CD14-positive monocyte (primary cell): ENCODE measurements around the gene MYOM3. TPM values are rescaled to one million over a fixed set of nuclear protein-coding genes. Genes with fewer than 3 reads are reported as not detected.

Experiments used
- DNase-seq, 3 donors: peaks; one replicate each; pipeline ENCODE4 v3.0.0-alpha.2; 2011 to 2022
- H2AFZ ChIP-seq: 2 replicates; pipeline ENCODE4 v1.6.0; 2012; ENCODE audit warnings: mild to moderate bottlenecking, low read depth, low read length, inconsistent platforms; ENCODE audit not compliant: insufficient read depth, poor library complexity, severe bottlenecking
- H3K27ac ChIP-seq, 2 donors: 1 replicate in 1 of 2; 2 replicates in 1 of 2; pipeline ENCODE4 v1.5.1; 2012 to 2013; ENCODE audit warnings: low read length in 2 of 2, control low read depth in 1 of 2, inconsistent platforms in 1 of 2, low read depth in 1 of 2, mild to moderate bottlenecking in 1 of 2
- H3K27me3 ChIP-seq, 2 donors: one replicate each; pipeline versions ENCODE4 v1.6.0 to v1.6.1; 2011 to 2013; ENCODE audit warnings: low read length in 2 of 2; ENCODE audit not compliant: control insufficient read depth in 2 of 2, insufficient read depth in 2 of 2
- H3K36me3 ChIP-seq, 2 donors: replicated peaks in 1 of 2; 1 replicate in 1 of 2; 2 replicates in 1 of 2; pipeline versions ENCODE4 v1.5.1 to v1.6.1; 2012 to 2013; ENCODE audit warnings: low read length in 2 of 2, control low read depth in 1 of 2, inconsistent platforms in 1 of 2, mild to moderate bottlenecking in 1 of 2; ENCODE audit not compliant: insufficient read depth in 2 of 2, control insufficient read depth in 1 of 2
- H3K4me1 ChIP-seq, 2 donors: 1 replicate in 1 of 2; 2 replicates in 1 of 2; pipeline versions ENCODE4 v1.5.1 to v1.6.1; 2012 to 2013; ENCODE audit warnings: low read length in 2 of 2, control low read depth in 1 of 2, inconsistent platforms in 1 of 2, mild to moderate bottlenecking in 1 of 2, moderate library complexity in 1 of 2; ENCODE audit not compliant: insufficient read depth in 2 of 2, control insufficient read depth in 1 of 2
- H3K4me2 ChIP-seq: replicated peaks from 2 replicates; pipeline ENCODE3; 2012; ENCODE audit warnings: low read length, moderate library complexity, mild to moderate bottlenecking; ENCODE audit not compliant: poor library complexity, severe bottlenecking; ENCODE audit errors: extremely low read depth
- H3K4me3 ChIP-seq, 3 experiments: fragments of 200-600 bp in 1 of 3; sonication (generic) in 1 of 3; replicated peaks in 1 of 3; 1 replicate in 2 of 3; 2 replicates in 1 of 3; pipeline ENCODE4 v1.5.1; 2011 to 2013; ENCODE audit warnings: low read length in 3 of 3, mild to moderate bottlenecking in 3 of 3, control low read depth in 2 of 3, low read depth in 2 of 3, inconsistent platforms in 1 of 3, moderate library complexity in 1 of 3
- H3K79me2 ChIP-seq: 2 replicates; pipeline ENCODE4 v1.6.0; 2012; ENCODE audit warnings: mild to moderate bottlenecking, control low read depth, inconsistent platforms, low read length, moderate library complexity; ENCODE audit not compliant: insufficient read depth
- H3K9ac ChIP-seq: 2 replicates; pipeline ENCODE4 v1.6.0; 2017; ENCODE audit warnings: low read length, mild to moderate bottlenecking; ENCODE audit not compliant: insufficient read depth, poor library complexity, severe bottlenecking
- H3K9me3 ChIP-seq, 2 donors: replicated peaks in 1 of 2; 1 replicate in 1 of 2; 2 replicates in 1 of 2; pipeline versions ENCODE4 v1.5.1 to v1.6.1; 2012 to 2013; ENCODE audit warnings: low read length in 2 of 2, control low read depth in 1 of 2; ENCODE audit not compliant: control insufficient read depth in 1 of 2, insufficient read depth in 1 of 2
- H4K20me1 ChIP-seq: 2 replicates; pipeline ENCODE4 v1.6.0; 2012; ENCODE audit warnings: mild to moderate bottlenecking, low read length, control low read depth, moderate library complexity; ENCODE audit not compliant: insufficient read depth
- H3K27ac Mint-ChIP-seq, 7 donors: one replicate each; pipeline ENCODE4 v1.8.0; 2020; ENCODE audit warnings: mild to moderate bottlenecking in 7 of 7, mixed read lengths in 7 of 7, moderate library complexity in 6 of 7, inconsistent platforms in 2 of 7
- H3K27me3 Mint-ChIP-seq, 3 donors: one replicate each; pipeline ENCODE4 v1.8.0; 2021 to 2022; ENCODE audit warnings: low read depth in 3 of 3, mild to moderate bottlenecking in 3 of 3, mixed read lengths in 3 of 3, moderate library complexity in 3 of 3, inconsistent platforms in 1 of 3
- H3K36me3 Mint-ChIP-seq, 2 donors: one replicate each; pipeline ENCODE4 v1.8.0; 2020; ENCODE audit warnings: mixed read lengths in 2 of 2, inconsistent platforms in 1 of 2, mild to moderate bottlenecking in 1 of 2
- H3K4me1 Mint-ChIP-seq: one replicate; pipeline ENCODE4 v1.8.0; 2020; ENCODE audit warnings: mild to moderate bottlenecking, mixed read lengths
- H3K4me3 Mint-ChIP-seq, 2 donors: one replicate each; pipeline ENCODE4 v1.8.0; 2020; ENCODE audit warnings: mild to moderate bottlenecking in 2 of 2, mixed read lengths in 2 of 2, moderate library complexity in 1 of 2
- H3K9me3 Mint-ChIP-seq, 7 donors: one replicate each; pipeline ENCODE4 v1.8.0; 2020 to 2022; ENCODE audit warnings: mixed read lengths in 7 of 7, mild to moderate bottlenecking in 6 of 7, moderate library complexity in 6 of 7, inconsistent platforms in 2 of 7
- CTCF ChIP-seq: fragments of 200-600 bp; IDR thresholded peaks from one replicate; pipeline ENCODE4 v1.8.0; 2022; ENCODE audit warnings: antibody characterized with exemption, mild to moderate bottlenecking
- WGBS: methylation state at CpG from one replicate; pipeline ENCODE4 v1.1.5; 2013; ENCODE audit warnings: missing lambda C conversion rate; ENCODE audit not compliant: insufficient coverage; 5-methylcytosine and 5-hydroxymethylcytosine counted together
- intact Hi-C, 2 donors: fragments of 100-400 bp; cut with micrococcal nuclease; formaldehyde crosslinking; loops; one replicate each; pipeline versions ENCODE4 v1.15.0 to v1.15.1; 2023
- polyA plus RNA-seq, 3 donors: library from polyadenylated mRNA; depleted of rRNA in 1 of 3; unstranded in 2 of 3; stranded (reverse) in 1 of 3; fragments of 300-500 nt in 2 of 3; fragments of >200 nt in 1 of 3; fragmentation: Illumina TruSeq in 2 of 3; gene quantifications; 1 replicate in 2 of 3; 2 replicates in 1 of 3; pipeline ENCODE4 v1.2.3, GENCODE V29; 2012 to 2021

MYOM3 gene
- polyA plus RNA-seq, 3 donors: not detected

DNA sequence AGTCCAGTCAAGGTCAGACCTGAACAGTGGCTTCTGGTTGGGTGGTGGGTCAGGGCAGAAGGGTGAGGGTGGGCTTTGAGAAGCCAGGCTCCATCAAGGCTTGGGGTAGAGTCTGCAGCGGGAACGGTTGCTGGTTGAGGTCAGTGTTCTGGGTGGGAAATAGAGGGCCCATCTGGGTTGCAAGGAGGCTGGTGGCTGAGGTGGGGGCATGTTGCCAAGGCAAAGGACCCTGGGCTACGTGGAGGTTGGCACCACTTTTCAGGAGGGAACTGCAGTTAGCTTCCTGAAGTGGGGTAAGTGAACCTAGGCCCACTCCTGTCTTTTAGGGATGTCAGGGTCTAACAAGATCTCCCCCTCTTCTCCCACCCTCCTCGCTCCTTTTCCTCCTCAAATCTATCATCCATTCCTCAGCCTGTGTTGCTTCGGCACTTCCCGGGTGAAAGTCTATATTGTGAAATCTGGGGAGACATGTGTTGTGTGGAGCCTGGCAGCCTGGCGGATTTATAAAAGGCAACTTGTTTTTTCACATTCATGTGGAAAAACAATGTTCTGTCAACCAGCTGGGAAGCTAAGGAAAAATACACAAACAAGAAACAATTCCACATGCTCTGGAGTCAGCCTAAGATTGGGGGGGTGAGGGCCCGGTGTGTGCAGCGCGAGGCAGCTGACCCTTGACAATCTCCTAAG is 29.5 kb upstream of the MYOM3 start:
- Histone ChIP-seq H3K79me2 (no peaks in the 10 kb centered on the region), H3K4me1 (no peaks in the 10 kb centered on the region), H3K27me3 (no peaks in the 10 kb centered on the region), H4K20me1 (no peaks in the 10 kb centered on the region), H3K9ac (no peak overlapping the region), H3K36me3 (no peaks in the 10 kb centered on the region), H3K4me3 (no peak overlapping the region), H2AFZ (no peak overlapping the region), H3K4me2 (no peak overlapping the region), H3K9me3 (no peaks in the 10 kb centered on the region), H3K27ac (no peak overlapping the region)
- DNase-seq: no peak
- 96% methylated on average over 5 of the region's 10 CpGs for WGBS
- H3K9me3 Mint-ChIP-seq: peaks cover 0 to 5% (median 0%) of the 10 kb centered on the region in 7 donors
- H3K27me3 Mint-ChIP-seq: peaks cover 7 to 14% (median 13%) of the 10 kb centered on the region in 3 donors
- no peak for TF ChIP-seq CTCF
- H3K36me3 Mint-ChIP-seq: no peaks in the 10 kb centered on the region
- H3K4me1 Mint-ChIP-seq: no peaks in the 10 kb centered on the region
- intact Hi-C loops: no loop called here
- H3K4me3 Mint-ChIP-seq: no peak overlapping the region
- no peak overlapping the region for H3K27ac Mint-ChIP-seq

DNA sequence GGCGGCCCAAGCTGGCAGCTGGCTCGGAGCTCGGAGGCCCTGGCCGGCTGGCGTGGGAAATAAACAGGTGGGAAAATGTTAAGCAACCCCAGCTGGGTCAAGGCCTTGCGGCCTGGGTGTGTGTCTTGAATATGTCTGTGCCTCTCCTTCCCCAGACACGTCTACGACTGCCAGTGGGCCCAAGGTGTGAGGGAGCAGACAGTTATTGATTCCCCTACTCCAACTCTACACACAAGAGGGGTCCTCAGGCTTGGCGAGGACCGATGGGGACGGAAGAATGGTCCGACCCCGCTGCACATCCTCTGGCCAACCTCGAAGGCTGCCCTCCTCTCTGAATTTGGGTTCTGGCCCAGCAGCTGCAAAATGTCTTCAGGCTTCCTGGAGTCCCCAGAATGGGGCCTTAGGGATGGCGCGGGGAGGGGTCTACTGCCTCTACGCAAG is 28.8 kb upstream of the MYOM3 start:
- Mint-ChIP-seq H3K9me3 (peaks cover 0 to 5% (median 2%) of the 10 kb centered on the region in 7 donors), H3K27ac (no peak overlapping the region), H3K36me3 (no peaks in the 10 kb centered on the region), H3K27me3 (peaks cover 7 to 14% (median 9%) of the 10 kb centered on the region in 3 donors), H3K4me3 (no peak overlapping the region), H3K4me1 (no peaks in the 10 kb centered on the region)
- Histone ChIP-seq H3K9ac (no peak overlapping the region), H3K79me2 (no peaks in the 10 kb centered on the region), H3K36me3 (no peaks in the 10 kb centered on the region), H3K4me2 (no peak overlapping the region), H3K27ac (no peak overlapping the region), H3K27me3 (no peaks in the 10 kb centered on the region), H3K9me3 (no peaks in the 10 kb centered on the region), H4K20me1 (no peaks in the 10 kb centered on the region), H3K4me1 (no peaks in the 10 kb centered on the region), H2AFZ (no peak overlapping the region), H3K4me3 (no peak overlapping the region)
- WGBS: 79% methylated on average over 11 of the region's 17 CpGs
- TF ChIP-seq CTCF: no peak
- intact Hi-C loops: no loop called here
- no peak for DNase-seq
